Left lung (tissue), 10 donors: Measurements from ENCODE around the gene VPS13C. TPM values are rescaled to one million over a fixed set of nuclear protein-coding genes. Genes with fewer than 3 reads are reported as not detected.

Source experiments
- ATAC-seq: fragments of 200-7000 bp; cut with Tn5 transposase; one replicate; pipeline ENCODE4 v1.9.1; 2020; ENCODE audit warnings: moderate library complexity
- DNase-seq, 4 donors: peaks; one replicate each; pipeline ENCODE4 v3.0.0-alpha.2; 2013 to 2020
- H3K27ac ChIP-seq, 2 donors: fragments of 200-600 bp; sonication (generic) in 1 of 2; one replicate each; pipeline versions ENCODE4 v1.5.0 to v1.8.0; 2020 to 2021
- H3K27me3 ChIP-seq, 2 donors: fragments of 200-600 bp; sonication (generic) in 1 of 2; one replicate each; pipeline versions ENCODE4 v1.5.0 to v1.8.0; 2020 to 2021
- H3K36me3 ChIP-seq, 2 donors: fragments of 200-600 bp; sonication (generic) in 1 of 2; one replicate each; pipeline versions ENCODE4 v1.5.0 to v1.8.0; 2020 to 2021
- H3K4me1 ChIP-seq, 2 donors: fragments of 200-600 bp; one replicate each; pipeline ENCODE4 v1.8.0; 2021
- H3K4me3 ChIP-seq, 2 donors: fragments of 200-600 bp; sonication (generic) in 1 of 2; one replicate each; pipeline versions ENCODE4 v1.5.0 to v1.8.0; 2020 to 2021; ENCODE audit warnings: mild to moderate bottlenecking in 1 of 2
- H3K9me3 ChIP-seq, 2 donors: fragments of 200-600 bp; sonication (generic) in 1 of 2; one replicate each; pipeline versions ENCODE4 v1.5.0 to v1.8.0; 2020 to 2021
- intact Hi-C, 2 donors: fragments of 100-400 bp; cut with DNase I; formaldehyde crosslinking; loops; one replicate each; pipeline versions ENCODE4 v1.11.2 to v1.14.2; 2022
- polyA plus RNA-seq, 6 donors: library from polyadenylated mRNA; unstranded; fragments of 120-200 nt; gene quantifications; one replicate each; pipeline ENCODE4 v1.2.1, GENCODE V29; 2013; ENCODE audit not compliant: insufficient read length in 6 of 6
- total RNA-seq, 2 donors: library from RNA; stranded (reverse); fragmentation: NEBNext Ultra II Directional; extraction: Animal tissue kit (Norgen Biotek cat#: 25700); gene quantifications; one replicate each; pipeline ENCODE4 v1.2.1, GENCODE V29; 2021
- TF ChIP-seq, protein P1 (sequence below), 2 donors: fragments of 200-600 bp; sonication (generic) in 1 of 2; IDR thresholded peaks; one replicate each; pipeline versions ENCODE4 v1.5.0 to v1.8.0; 2021; ENCODE audit warnings: antibody characterized with exemption in 2 of 2
- donor health status: DM: no; HTN: yes; CAD: no.
- donor health status: DM: no; HTN: no; CAD: no.

VPS13C gene
- total and polyA plus RNA-seq, 8 donors, result 54.8 to 96.7 (median 61.4) TPM

DNA sequence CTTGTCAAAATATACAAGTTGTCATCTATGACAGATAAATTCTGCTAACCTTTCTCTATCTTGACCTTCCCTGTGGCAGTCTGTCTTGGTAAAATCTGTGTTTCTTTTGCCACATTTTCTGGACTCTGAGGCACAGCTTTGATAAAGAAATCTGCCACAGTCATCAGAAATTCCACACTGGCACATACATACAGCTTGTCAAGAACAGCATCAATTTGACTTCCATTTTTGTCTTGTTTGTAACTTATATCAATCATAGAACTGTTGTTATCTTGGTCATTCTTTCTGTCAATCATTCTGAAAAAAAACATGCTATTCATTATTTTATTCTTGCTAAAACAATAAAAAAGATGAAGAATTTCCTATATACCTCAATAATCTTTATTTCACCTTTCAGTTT lies 130.8 kb downstream of the VPS13C start:
- no peaks in the 10 kb centered on the region for H3K9me3 ChIP-seq
- no peak for ATAC-seq
- no peaks in the 10 kb centered on the region for H3K4me1 ChIP-seq
- intact Hi-C loops, result no loop called here
- no peaks in the 10 kb centered on the region for H3K27me3 ChIP-seq
- no peak overlapping the region for H3K4me3 ChIP-seq
- DNase-seq, result no peak
- no peak overlapping the region for H3K27ac ChIP-seq
- H3K36me3 ChIP-seq, result peaks cover 0 to 67% of the 10 kb centered on the region in 2 donors
- TF ChIP-seq, protein P1, sequence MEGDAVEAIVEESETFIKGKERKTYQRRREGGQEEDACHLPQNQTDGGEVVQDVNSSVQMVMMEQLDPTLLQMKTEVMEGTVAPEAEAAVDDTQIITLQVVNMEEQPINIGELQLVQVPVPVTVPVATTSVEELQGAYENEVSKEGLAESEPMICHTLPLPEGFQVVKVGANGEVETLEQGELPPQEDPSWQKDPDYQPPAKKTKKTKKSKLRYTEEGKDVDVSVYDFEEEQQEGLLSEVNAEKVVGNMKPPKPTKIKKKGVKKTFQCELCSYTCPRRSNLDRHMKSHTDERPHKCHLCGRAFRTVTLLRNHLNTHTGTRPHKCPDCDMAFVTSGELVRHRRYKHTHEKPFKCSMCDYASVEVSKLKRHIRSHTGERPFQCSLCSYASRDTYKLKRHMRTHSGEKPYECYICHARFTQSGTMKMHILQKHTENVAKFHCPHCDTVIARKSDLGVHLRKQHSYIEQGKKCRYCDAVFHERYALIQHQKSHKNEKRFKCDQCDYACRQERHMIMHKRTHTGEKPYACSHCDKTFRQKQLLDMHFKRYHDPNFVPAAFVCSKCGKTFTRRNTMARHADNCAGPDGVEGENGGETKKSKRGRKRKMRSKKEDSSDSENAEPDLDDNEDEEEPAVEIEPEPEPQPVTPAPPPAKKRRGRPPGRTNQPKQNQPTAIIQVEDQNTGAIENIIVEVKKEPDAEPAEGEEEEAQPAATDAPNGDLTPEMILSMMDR (IDR thresholded peaks at IDR 0.05), result no peak

DNA sequence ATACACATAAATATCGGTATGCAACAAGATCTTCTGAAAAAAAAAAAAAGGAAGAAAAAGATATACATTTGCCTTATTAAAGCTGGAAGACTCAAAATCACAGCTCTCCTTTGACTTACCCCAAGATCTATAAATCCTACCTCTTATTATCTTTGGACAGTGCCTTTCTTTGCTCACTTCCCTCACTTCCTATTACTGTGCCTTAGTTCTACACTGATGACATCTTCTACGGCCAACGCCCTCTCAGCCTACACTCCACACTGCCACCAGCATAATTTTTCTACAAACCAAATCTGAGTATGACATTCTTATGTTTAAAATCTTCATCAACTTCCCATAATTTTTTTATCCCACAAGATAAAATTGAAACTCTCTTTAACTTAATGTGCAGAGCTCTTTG lies 137.1 kb downstream of the VPS13C start:
- H3K36me3 ChIP-seq, result peaks cover 0 to 69% of the 10 kb centered on the region in 2 donors

DNA sequence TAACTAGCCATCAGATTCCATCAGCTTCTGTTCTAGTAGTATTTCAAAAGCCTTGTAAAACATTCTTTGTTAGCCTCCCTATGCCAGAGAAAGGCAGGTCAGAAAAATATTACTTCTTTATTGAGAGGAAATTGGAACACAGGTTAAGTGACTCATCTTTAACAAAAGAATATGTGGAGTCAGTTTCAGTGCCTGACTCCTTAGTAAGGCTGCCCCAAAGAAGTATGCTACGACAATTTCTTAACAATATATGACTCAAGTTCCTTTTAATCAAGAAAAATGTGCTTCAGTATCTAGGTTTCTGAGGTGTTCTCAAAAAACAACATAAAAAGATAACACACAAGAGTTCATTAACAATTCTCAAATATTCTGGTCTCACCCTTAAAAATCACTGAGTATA lies 139.2 kb downstream of the VPS13C start:
- Histone ChIP-seq H3K9me3 (no peaks in the 10 kb centered on the region), H3K27ac (no peak overlapping the region), H3K4me3 (no peak overlapping the region), H3K4me1 (no peaks in the 10 kb centered on the region), H3K36me3 (peaks cover 0 to 70% of the 10 kb centered on the region in 2 donors), H3K27me3 (no peaks in the 10 kb centered on the region)
- ATAC-seq (no peak), DNase-seq (no peak)
- TF ChIP-seq, protein P1 (IDR thresholded peaks at IDR 0.05), result no peak
- intact Hi-C loops, result no loop called here

More for the DNA sequence above, 137.1 kb downstream of the VPS13C start:
- no peak for DNase-seq
- ATAC-seq, result no peak
- no peaks in the 10 kb centered on the region for H3K27me3 ChIP-seq
- H3K9me3 ChIP-seq, result no peaks in the 10 kb centered on the region
- no peak overlapping the region for H3K27ac ChIP-seq
- H3K4me3 ChIP-seq, result no peak overlapping the region
- intact Hi-C loops, result no loop called here
- H3K4me1 ChIP-seq, result no peaks in the 10 kb centered on the region
- TF ChIP-seq, protein P1 (IDR thresholded peaks at IDR 0.05), result no peak

DNA sequence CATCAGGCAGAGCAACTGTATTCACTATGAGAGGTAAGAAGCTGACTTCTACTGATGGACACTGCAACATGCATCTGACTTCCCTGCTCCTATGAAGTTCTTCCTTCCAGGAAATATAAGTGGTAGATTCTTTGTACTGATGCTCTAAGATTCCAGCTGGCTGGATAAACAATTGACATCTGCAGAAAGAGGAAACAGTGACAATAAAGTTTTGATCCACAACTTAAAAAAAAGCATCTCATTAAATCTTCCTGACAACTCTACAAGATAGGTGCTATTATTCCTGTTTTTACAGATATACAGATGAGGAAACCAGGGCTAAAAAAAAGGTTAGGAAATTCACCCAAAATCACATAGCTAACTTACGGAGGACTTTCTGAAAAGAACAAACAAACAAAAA lies 142.8 kb downstream of the VPS13C start:
- H3K4me3 ChIP-seq, result no peak overlapping the region
- DNase-seq (no peak), ATAC-seq (no peak)
- H3K4me1 ChIP-seq, result no peaks in the 10 kb centered on the region
- H3K36me3 ChIP-seq, result peaks cover 0 to 87% of the 10 kb centered on the region in 2 donors
- TF ChIP-seq, protein P1 (IDR thresholded peaks at IDR 0.05), result no peak
- H3K27me3 ChIP-seq, result no peaks in the 10 kb centered on the region
- no peak overlapping the region for H3K27ac ChIP-seq
- no peaks in the 10 kb centered on the region for H3K9me3 ChIP-seq
- intact Hi-C loops, result no loop called here

DNA sequence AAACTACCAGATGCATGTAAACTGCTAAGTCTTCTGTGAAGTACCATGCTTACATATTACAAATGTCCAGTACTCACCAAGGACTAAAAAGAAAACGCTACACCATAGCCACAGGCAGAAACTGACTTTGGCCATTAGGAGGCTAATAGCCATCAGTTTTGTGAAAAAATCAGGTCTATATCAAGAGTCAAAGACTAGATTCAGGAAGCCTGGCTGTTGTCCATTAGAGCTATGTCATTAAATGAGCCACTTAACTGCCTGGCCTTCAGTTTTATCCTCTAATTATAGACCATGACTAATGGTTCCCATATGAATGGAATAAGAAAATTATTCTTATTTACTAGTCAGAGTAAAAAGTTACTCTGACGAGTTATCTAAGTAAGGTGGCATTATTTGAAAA lies 144.1 kb downstream of the VPS13C start:
- Histone ChIP-seq H3K9me3 (no peaks in the 10 kb centered on the region), H3K27ac (no peak overlapping the region), H3K4me1 (no peaks in the 10 kb centered on the region), H3K27me3 (no peaks in the 10 kb centered on the region), H3K36me3 (peaks cover 0 to 86% of the 10 kb centered on the region in 2 donors), H3K4me3 (no peak overlapping the region)
- DNase-seq, result no peak
- TF ChIP-seq, protein P1 (IDR thresholded peaks at IDR 0.05), result no peak
- intact Hi-C loops, result no loop called here
- ATAC-seq, result no peak
